K562 (cell line): ENCODE data around the gene GUCY2C. TPM values are rescaled to one million over a fixed set of nuclear protein-coding genes. Genes with fewer than 3 reads are reported as not detected.

Source experiments
- ATAC-seq: fragments of 200-7000 bp; cut with Tn5 transposase; 3 replicates; pipeline ENCODE4 v1.9.1; 2020; ENCODE audit warnings: moderate library complexity
- BruUV-seq: library from RNA; stranded (reverse); fragments of 400-500 nt; replicated peaks from 2 replicates; lab custom pipeline; 2021; lab: Mats Ljungman, UMichigan
- CTCF ChIA-PET: fragments of 300-600 bp; formaldehyde crosslinking; extraction: SDS; loops from one replicate; lab custom pipeline; 2021; ENCODE audit warnings: low intra/inter-chr PET ratio; lab: Yijun Ruan, JAX
- POLR2A ChIA-PET: fragments of 300-600, 350-650 bp; sonication (Branson Sonifier 250); formaldehyde crosslinking; extraction: SDS; loops from one replicate; lab custom pipeline; 2021; ENCODE audit warnings: antibody characterized with exemption, inconsistent platforms; lab: Yijun Ruan, JAX
- DNase-seq, 4 experiments: peaks; one replicate each; pipeline versions ENCODE4 v3.0.0 to v3.0.0-alpha.2; 2011 to 2018; ENCODE audit warnings: low spot score in 3 of 4, mixed read lengths in 3 of 4; ENCODE audit errors: extremely low read depth in 1 of 4
- FAIRE-seq: peaks from 2 replicates; lab custom pipeline; 2011; peaks lifted over from hg19 to GRCh38; lab: Jason Lieb, UNC
- H2AFZ ChIP-seq: 2 replicates; pipeline ENCODE4 v1.6.0; 2011; ENCODE audit warnings: low read depth, low read length, control low read depth, inconsistent platforms
- H3K27ac ChIP-seq: fragments of 200-600 bp; 3 replicates; pipeline ENCODE4 v1.8.0; 2011; ENCODE audit warnings: low read depth, mild to moderate bottlenecking, control low read depth, inconsistent platforms, low read length, moderate library complexity, mixed read lengths; ENCODE audit errors: extremely low read depth
- H3K27me3 ChIP-seq, 2 experiments: fragments of 300-600 bp in 1 of 2; 2 replicates in 1 of 2; 3 replicates in 1 of 2; pipeline versions ENCODE4 v1.6.0 to v1.8.0; 2011; ENCODE audit warnings: inconsistent platforms in 2 of 2, low read length in 2 of 2, mild to moderate bottlenecking in 1 of 2, mixed read lengths in 1 of 2, moderate library complexity in 1 of 2; ENCODE audit not compliant: control insufficient read depth in 2 of 2, insufficient read depth in 2 of 2
- H3K36me3 ChIP-seq: fragments of 300-600 bp; 3 replicates; pipeline ENCODE4 v1.8.0; 2011; ENCODE audit warnings: mild to moderate bottlenecking, low read length, inconsistent platforms; ENCODE audit not compliant: control insufficient read depth, insufficient read depth
- H3K4me1 ChIP-seq, 2 experiments: fragments of 200-600 bp in 1 of 2; replicated peaks in 1 of 2; 2 replicates in 1 of 2; 3 replicates in 1 of 2; pipeline versions ENCODE4 v1.5.1 to v1.8.0; 2011; ENCODE audit warnings: inconsistent platforms in 2 of 2, low read length in 2 of 2, mild to moderate bottlenecking in 1 of 2, mixed read lengths in 1 of 2, moderate library complexity in 1 of 2; ENCODE audit not compliant: control insufficient read depth in 2 of 2, insufficient read depth in 2 of 2
- H3K4me2 ChIP-seq: 2 replicates; pipeline ENCODE4 v1.6.1; 2011; ENCODE audit warnings: low read length, control low read depth, inconsistent platforms, mixed read lengths; ENCODE audit not compliant: insufficient read depth
- H3K4me3 ChIP-seq: fragments of 200-600 bp; sonication (generic), shearing (Covaris generic); 2 replicates; pipeline ENCODE4 v1.5.1; 2016; ENCODE audit warnings: control low read depth, inconsistent platforms
- H3K79me2 ChIP-seq: fragments of 200-600 bp; 3 replicates; pipeline ENCODE4 v1.8.0; 2011; ENCODE audit warnings: low read length, inconsistent platforms; ENCODE audit not compliant: control insufficient read depth, insufficient read depth
- H3K9ac ChIP-seq, 2 experiments: 2 replicates each; pipeline versions ENCODE4 v1.6.0 to v1.6.1; 2011; ENCODE audit warnings: low read depth in 2 of 2, low read length in 2 of 2, control low read depth in 1 of 2, inconsistent platforms in 1 of 2, mild to moderate bottlenecking in 1 of 2, mixed read lengths in 1 of 2; ENCODE audit not compliant: insufficient read depth in 1 of 2
- H3K9me1 ChIP-seq: one replicate; pipeline ENCODE4 v1.6.0; 2011; ENCODE audit warnings: inconsistent platforms, mild to moderate bottlenecking, low read length, moderate library complexity; ENCODE audit not compliant: control insufficient read depth, insufficient read depth
- H3K9me3 ChIP-seq: replicated peaks from 2 replicates; pipeline ENCODE4 v1.5.1; 2011; ENCODE audit warnings: low read depth, low read length, inconsistent platforms; ENCODE audit not compliant: control insufficient read depth, insufficient read depth
- H4K20me1 ChIP-seq: replicated peaks from 2 replicates; pipeline ENCODE4 v1.6.1; 2011; ENCODE audit warnings: low read length, inconsistent platforms, mixed read lengths; ENCODE audit not compliant: control insufficient read depth, insufficient read depth
- BCL6 ChIP-seq: fragments of 250-450 bp; sonication (Bioruptor Pico); IDR thresholded peaks from 2 replicates; pipeline ENCODE4 v1.4.0; 2020
- BRD4 ChIP-seq: fragments of 200-600 bp; sonication (generic); IDR thresholded peaks from 2 replicates; pipeline ENCODE4 v1.6.1; 2017; ENCODE audit warnings: inconsistent platforms
- CREM ChIP-seq: IDR thresholded peaks from 2 replicates; pipeline ENCODE4 v1.6.1; 2014; ENCODE audit warnings: antibody characterized with exemption, low read depth
- ETV5 ChIP-seq: sonication (generic); formaldehyde crosslinking; IDR thresholded peaks from 2 replicates; pipeline ENCODE4 v1.4.0; 2020; ENCODE audit warnings: low read depth, mild to moderate bottlenecking, missing genetic modification reagents
- EWSR1 ChIP-seq: fragments of 450-650 bp; IDR thresholded peaks from 2 replicates; pipeline ENCODE4 v1.6.1; 2018; ENCODE audit warnings: borderline replicate concordance, mild to moderate bottlenecking, low read depth, moderate library complexity; ENCODE audit not compliant: partially characterized antibody
- GTF2F1 ChIP-seq: IDR thresholded peaks from 2 replicates; pipeline ENCODE4 v1.6.1; 2011; ENCODE audit warnings: low read depth, low read length, improper control_type of control experiment
- HMGN3 ChIP-seq: IDR thresholded peaks from 2 replicates; pipeline ENCODE4 v1.6.1; 2011; ENCODE audit warnings: borderline replicate concordance, low read depth, mild to moderate bottlenecking, mixed read lengths, low read length; ENCODE audit not compliant: insufficient read length; ENCODE audit errors: extremely low read depth
- POLR3G ChIP-seq: IDR thresholded peaks from 2 replicates; pipeline ENCODE4 v1.6.1; 2011; ENCODE audit not compliant: insufficient read length, insufficient replicate concordance; ENCODE audit errors: extremely low read depth
- PPARD ChIP-seq: fragments of 250-450 bp; sonication (Bioruptor Pico); IDR thresholded peaks from 2 replicates; pipeline ENCODE4 v1.8.0; 2022; ENCODE audit warnings: inconsistent platforms, mild to moderate bottlenecking, moderate library complexity
- SNIP1 ChIP-seq: fragments of 450-650 bp; IDR thresholded peaks from 2 replicates; pipeline ENCODE4 v1.7.1; 2017; ENCODE audit warnings: low read depth, mild to moderate bottlenecking
- SNRNP70 ChIP-seq: fragments of 200-400 bp; formaldehyde crosslinking; optimal IDR thresholded peaks from 2 replicates; pipeline ENCODE3; 2017; ENCODE audit warnings: low read depth, low read length
- SPI1 ChIP-seq: IDR thresholded peaks from 2 replicates; pipeline ENCODE4 v1.6.1; 2011; ENCODE audit warnings: low read depth, low read length, control low read depth, borderline replicate concordance
- WHSC1 ChIP-seq: IDR thresholded peaks from one replicate; pipeline ENCODE4 v1.6.1; 2012; ENCODE audit warnings: low read length, control low read depth, inconsistent platforms
- ZNF12 ChIP-seq: sonication (generic); formaldehyde crosslinking; IDR thresholded peaks from 2 replicates; pipeline ENCODE4 v1.4.0; 2020; ENCODE audit warnings: mild to moderate bottlenecking, missing genetic modification reagents
- ZNF41 ChIP-seq: fragments of 250-450 bp; sonication (Bioruptor Pico); conservative IDR thresholded peaks from 2 replicates; pipeline ENCODE4 v1.4.0; 2020; ENCODE audit warnings: mild to moderate bottlenecking
- WGBS: fragments of 100-300 bp; shearing (Covaris generic); methylation state at CpG from one replicate; pipeline ENCODE4 v1.1.6; 2016; ENCODE audit warnings: low coverage, mixed read lengths; ENCODE audit not compliant: insufficient coverage; ENCODE audit errors: missing lambda C conversion rate; 5-methylcytosine and 5-hydroxymethylcytosine counted together
- in situ Hi-C: fragments of 300-500 bp; cut with MboI; formaldehyde crosslinking; loops from 4 replicates; pipeline ENCODE4 v1.15.0; 2018; ENCODE audit warnings: inconsistent platforms, mixed read lengths
- intact Hi-C: fragments of 100-400 bp; cut with micrococcal nuclease; formaldehyde crosslinking; loops from 2 replicates; pipeline ENCODE4 v1.14.2; 2022
- polyA plus RNA-seq, 8 experiments: library from polyadenylated mRNA; depleted of rRNA in 4 of 8; stranded (reverse) in 5 of 8; unstranded in 3 of 8; fragments of >200 nt; fragmentation: Nextera tagmentation in 2 of 8; fragmentation: Illumina TruSeq in 1 of 8; extraction: Ambion mirVana in 2 of 8; extraction: Trizol in 1 of 8; gene quantifications; 2 replicates each; pipeline versions ENCODE4 v1.2.1 to v1.2.3, GENCODE V29; 2011 to 2014; ENCODE audit warnings: inconsistent platforms in 1 of 8, missing spikeins in 1 of 8
- total RNA-seq, 7 experiments: library from RNA; depleted of rRNA in 6 of 7; stranded (reverse); fragments of >200 nt in 6 of 7; fragmentation: Illumina TruSeq in 2 of 7; extraction: Trizol in 2 of 7; gene quantifications; 2 replicates each; pipeline versions ENCODE4 v1.2.1 to v1.2.3, GENCODE V29; 2011 to 2021; ENCODE audit warnings: low replicate concordance in 1 of 7
- TF ChIP-seq, protein P1 (sequence below): fragments of 250-450 bp; sonication (Bioruptor Pico); IDR thresholded peaks from 2 replicates; pipeline ENCODE4 v1.8.0; 2022; ENCODE audit warnings: moderate library complexity, mild to moderate bottlenecking, inconsistent platforms
- TF ChIP-seq, protein P2 (sequence below): fragments of 450-650 bp; IDR thresholded peaks from 2 replicates; pipeline ENCODE4 v1.6.1; 2018; ENCODE audit warnings: mild to moderate bottlenecking, low read depth; ENCODE audit not compliant: partially characterized antibody
- TF ChIP-seq, protein P3 (sequence below): fragments of 250-450 bp; sonication (Bioruptor Pico); IDR thresholded peaks from 2 replicates; pipeline ENCODE4 v1.9.0; 2021; ENCODE audit warnings: mild to moderate bottlenecking
- TF ChIP-seq, protein P4 (sequence below): sonication (generic); formaldehyde crosslinking; IDR thresholded peaks from 2 replicates; pipeline ENCODE4 v1.8.0; 2022; ENCODE audit warnings: missing genetic modification reagents, mild to moderate bottlenecking, borderline replicate concordance

GUCY2C gene
- total and polyA plus RNA-seq, 9 of the 15 experiments (the other 6 are each of a cell fraction or from before 2014, with no cell fraction given), result 0.01 to 0.05 (median 0.04) TPM; not detected in 6

DNA sequence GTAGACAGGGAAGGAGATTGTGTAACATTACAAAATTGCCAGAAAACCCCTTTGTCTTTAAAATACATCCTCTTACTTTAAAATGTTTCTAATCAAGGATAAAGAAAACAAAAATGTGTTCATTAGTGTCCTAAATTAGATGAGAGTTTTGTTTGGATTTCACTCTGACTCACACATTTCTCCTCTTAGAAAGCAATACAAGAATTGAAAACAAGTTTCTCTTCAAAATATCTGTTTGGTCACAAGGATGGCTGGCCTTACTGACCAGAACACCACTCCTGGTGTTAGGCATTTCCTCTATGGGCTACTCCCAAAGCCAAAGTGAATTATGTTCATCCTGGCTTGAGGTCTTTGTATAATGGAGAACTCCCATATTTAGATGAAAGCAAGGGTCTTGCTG is 6.4 kb downstream of the GUCY2C start (continued):
- TF ChIP-seq ZNF12 (CRISPR knock-in tag), result no peak
- no peak for TF ChIP-seq SNRNP70
- TF ChIP-seq ETV5, result no peak
- TF ChIP-seq HMGN3, result no peak
- TF ChIP-seq BCL6 (CRISPR knock-in tag), result no peak
- TF ChIP-seq, protein P1, sequence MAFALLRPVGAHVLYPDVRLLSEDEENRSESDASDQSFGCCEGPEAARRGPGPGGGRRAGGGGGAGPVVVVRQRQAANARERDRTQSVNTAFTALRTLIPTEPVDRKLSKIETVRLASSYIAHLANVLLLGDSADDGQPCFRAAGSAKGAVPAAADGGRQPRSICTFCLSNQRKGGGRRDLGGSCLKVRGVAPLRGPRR (CRISPR knock-in tag), result no peak

DNA sequence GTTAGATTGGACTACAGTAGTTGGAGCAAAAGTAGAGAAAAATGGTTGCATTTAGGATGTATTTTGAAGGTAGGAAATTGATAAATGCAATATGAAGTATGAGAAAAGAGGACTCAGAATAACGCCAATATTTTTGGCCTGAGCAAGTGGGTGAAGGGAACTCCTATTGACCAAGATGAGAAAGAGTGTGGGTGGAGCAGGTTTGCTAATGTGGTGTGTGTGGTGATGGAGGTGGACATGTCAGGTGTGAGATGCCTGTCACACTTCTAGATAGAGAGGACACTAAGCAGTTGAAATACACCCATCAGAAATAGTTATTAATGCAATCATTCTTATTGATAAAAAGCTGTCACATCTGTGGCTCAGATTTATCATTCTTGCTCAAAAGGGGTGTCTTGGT is 7.3 kb downstream of the GUCY2C start:
- CTCF ChIA-PET, result no interaction called here
- in situ Hi-C loops, result no loop called here
- intact Hi-C loops, result no loop called here
- no peak for TF ChIP-seq SNIP1
- TF ChIP-seq BRD4, result no peak
- no peak for TF ChIP-seq EWSR1
- no peak for TF ChIP-seq GTF2F1
- TF ChIP-seq, protein P2, sequence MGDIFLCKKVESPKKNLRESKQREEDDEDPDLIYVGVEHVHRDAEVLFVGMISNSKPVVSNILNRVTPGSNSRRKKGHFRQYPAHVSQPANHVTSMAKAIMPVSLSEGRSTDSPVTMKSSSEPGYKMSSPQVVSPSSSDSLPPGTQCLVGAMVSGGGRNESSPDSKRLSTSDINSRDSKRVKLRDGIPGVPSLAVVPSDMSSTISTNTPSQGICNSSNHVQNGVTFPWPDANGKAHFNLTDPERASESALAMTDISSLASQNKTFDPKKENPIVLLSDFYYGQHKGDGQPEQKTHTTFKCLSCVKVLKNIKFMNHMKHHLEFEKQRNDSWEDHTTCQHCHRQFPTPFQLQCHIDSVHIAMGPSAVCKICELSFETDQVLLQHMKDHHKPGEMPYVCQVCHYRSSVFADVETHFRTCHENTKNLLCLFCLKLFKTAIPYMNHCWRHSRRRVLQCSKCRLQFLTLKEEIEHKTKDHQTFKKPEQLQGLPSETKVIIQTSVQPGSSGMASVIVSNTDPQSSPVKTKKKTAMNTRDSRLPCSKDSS, result no peak
- no peak for TF ChIP-seq POLR3G
- TF ChIP-seq, protein P3, sequence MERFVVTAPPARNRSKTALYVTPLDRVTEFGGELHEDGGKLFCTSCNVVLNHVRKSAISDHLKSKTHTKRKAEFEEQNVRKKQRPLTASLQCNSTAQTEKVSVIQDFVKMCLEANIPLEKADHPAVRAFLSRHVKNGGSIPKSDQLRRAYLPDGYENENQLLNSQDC (CRISPR knock-in tag), result no peak
- no peak for TF ChIP-seq WHSC1
- TF ChIP-seq PPARD (CRISPR knock-in tag), result no peak
- TF ChIP-seq ZNF41, result no peak
- TF ChIP-seq CREM, result no peak
- no peak for TF ChIP-seq SPI1
- TF ChIP-seq, protein P4, sequence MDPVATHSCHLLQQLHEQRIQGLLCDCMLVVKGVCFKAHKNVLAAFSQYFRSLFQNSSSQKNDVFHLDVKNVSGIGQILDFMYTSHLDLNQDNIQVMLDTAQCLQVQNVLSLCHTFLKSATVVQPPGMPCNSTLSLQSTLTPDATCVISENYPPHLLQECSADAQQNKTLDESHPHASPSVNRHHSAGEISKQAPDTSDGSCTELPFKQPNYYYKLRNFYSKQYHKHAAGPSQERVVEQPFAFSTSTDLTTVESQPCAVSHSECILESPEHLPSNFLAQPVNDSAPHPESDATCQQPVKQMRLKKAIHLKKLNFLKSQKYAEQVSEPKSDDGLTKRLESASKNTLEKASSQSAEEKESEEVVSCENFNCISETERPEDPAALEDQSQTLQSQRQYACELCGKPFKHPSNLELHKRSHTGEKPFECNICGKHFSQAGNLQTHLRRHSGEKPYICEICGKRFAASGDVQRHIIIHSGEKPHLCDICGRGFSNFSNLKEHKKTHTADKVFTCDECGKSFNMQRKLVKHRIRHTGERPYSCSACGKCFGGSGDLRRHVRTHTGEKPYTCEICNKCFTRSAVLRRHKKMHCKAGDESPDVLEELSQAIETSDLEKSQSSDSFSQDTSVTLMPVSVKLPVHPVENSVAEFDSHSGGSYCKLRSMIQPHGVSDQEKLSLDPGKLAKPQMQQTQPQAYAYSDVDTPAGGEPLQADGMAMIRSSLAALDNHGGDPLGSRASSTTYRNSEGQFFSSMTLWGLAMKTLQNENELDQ, result no peak

More for the DNA sequence above, 7.3 kb downstream of the GUCY2C start:
- FAIRE-seq (no peak), ATAC-seq (no peak), DNase-seq (no peak)
- no peak overlapping the region for H3K27ac ChIP-seq
- H3K36me3 ChIP-seq, result no peaks in the 10 kb centered on the region
- no peaks in the 10 kb centered on the region for H4K20me1 ChIP-seq
- no peaks in the 10 kb centered on the region for H3K9me1 ChIP-seq
- POLR2A ChIA-PET, result no interaction called here
- H3K79me2 ChIP-seq, result no peaks in the 10 kb centered on the region
- 0% methylated on average over 1 of the region's 1 CpG for WGBS
- BruUV-seq, result no TSS peak
- H2AFZ ChIP-seq, result no peak overlapping the region
- H3K9me3 ChIP-seq, result no peaks in the 10 kb centered on the region
- H3K4me2 ChIP-seq, result no peak overlapping the region
- no peaks in the 10 kb centered on the region for H3K4me1 ChIP-seq
- no peaks in the 10 kb centered on the region for H3K27me3 ChIP-seq
- no peak overlapping the region for H3K9ac ChIP-seq
- H3K4me3 ChIP-seq, result no peak overlapping the region
